WTC11 (cell line): Measurements from ENCODE around the gene CMTM4. TPM values are rescaled to one million over a fixed set of nuclear protein-coding genes. Genes with fewer than 3 reads are reported as not detected.
"Not testable (repeated sequence)": the region's sequence is repeated elsewhere in the genome, so short reads cannot be mapped to it uniquely, and the experiment has no call there.

Experiments
- ATAC-seq: fragments of 200-7000 bp; cut with Tn5 transposase; 2 replicates; pipeline ENCODE4 v1.10.0; 2021; ENCODE audit warnings: mild to moderate bottlenecking, moderate library complexity
- CTCF ChIA-PET: fragments of 300-600 bp; sonication (Branson Sonifier 250); formaldehyde crosslinking; loops from one replicate; lab custom pipeline; 2021; ENCODE audit warnings: antibody characterized with exemption; lab: Charles Lee
- POLR2A ChIA-PET: fragments of 350-600 bp; sonication (Branson Sonifier 250); formaldehyde crosslinking; loops from one replicate; lab custom pipeline; 2021; ENCODE audit warnings: antibody characterized with exemption; lab: Charles Lee
- DNase-seq: peaks from one replicate; pipeline ENCODE4 v3.0.0; 2021; ENCODE audit warnings: low spot score
- H3K27ac Mint-ChIP-seq: 2 replicates; pipeline ENCODE4 v1.8.0; 2021; ENCODE audit warnings: mixed read lengths
- H3K27me3 Mint-ChIP-seq: 2 replicates; pipeline ENCODE4 v1.8.0; 2021; ENCODE audit warnings: low read depth, mild to moderate bottlenecking, moderate library complexity, mixed read lengths
- H3K36me3 Mint-ChIP-seq: 2 replicates; pipeline ENCODE4 v1.8.0; 2021; ENCODE audit warnings: mixed read lengths
- H3K4me1 Mint-ChIP-seq: 2 replicates; pipeline ENCODE4 v1.8.0; 2022; ENCODE audit warnings: mixed read lengths
- H3K4me3 Mint-ChIP-seq: 2 replicates; pipeline ENCODE4 v1.8.0; 2021; ENCODE audit warnings: mild to moderate bottlenecking, moderate library complexity, mixed read lengths
- H3K9me3 Mint-ChIP-seq: 2 replicates; pipeline ENCODE4 v1.8.0; 2021; ENCODE audit warnings: mixed read lengths
- ATF2 ChIP-seq: sonication (generic); formaldehyde crosslinking; IDR thresholded peaks from 2 replicates; pipeline ENCODE4 v1.8.1; 2022; ENCODE audit warnings: low read depth, missing genetic modification reagents, borderline replicate concordance
- ATF3 ChIP-seq: sonication (generic); formaldehyde crosslinking; conservative IDR thresholded peaks from 2 replicates; pipeline ENCODE4 v1.8.1; 2022; ENCODE audit warnings: mild to moderate bottlenecking, missing genetic modification reagents
- CREM ChIP-seq: sonication (generic); formaldehyde crosslinking; IDR thresholded peaks from 2 replicates; pipeline ENCODE4 v1.8.1; 2022; ENCODE audit warnings: mild to moderate bottlenecking, missing genetic modification reagents, moderate library complexity
- E2F4 ChIP-seq: sonication (generic); formaldehyde crosslinking; IDR thresholded peaks from 2 replicates; pipeline ENCODE4 v1.8.1; 2022; ENCODE audit warnings: low read depth, mild to moderate bottlenecking, moderate library complexity, missing genetic modification reagents, borderline replicate concordance
- ELF4 ChIP-seq: sonication (generic); formaldehyde crosslinking; IDR thresholded peaks from 2 replicates; pipeline ENCODE4 v1.8.1; 2022; ENCODE audit warnings: low read depth, mild to moderate bottlenecking, moderate library complexity, missing genetic modification reagents
- ERG ChIP-seq: fragments of 250-450 bp; sonication (Bioruptor Pico); IDR thresholded peaks from 2 replicates; pipeline ENCODE4 v1.8.0; 2021; ENCODE audit warnings: mild to moderate bottlenecking
- ESRRA ChIP-seq: sonication (generic); formaldehyde crosslinking; IDR thresholded peaks from 2 replicates; pipeline ENCODE4 v1.8.1; 2022; ENCODE audit warnings: mild to moderate bottlenecking, missing genetic modification reagents, borderline replicate concordance
- FOXP1 ChIP-seq: sonication (generic); formaldehyde crosslinking; IDR thresholded peaks from 2 replicates; pipeline ENCODE4 v1.8.0; 2022; ENCODE audit warnings: missing genetic modification reagents, mild to moderate bottlenecking, moderate library complexity, borderline replicate concordance
- FOXP4 ChIP-seq: sonication (generic); formaldehyde crosslinking; IDR thresholded peaks from 2 replicates; pipeline ENCODE4 v1.8.0; 2022; ENCODE audit warnings: mild to moderate bottlenecking, missing genetic modification reagents
- GABPB1 ChIP-seq: sonication (generic); formaldehyde crosslinking; IDR thresholded peaks from 2 replicates; pipeline ENCODE4 v1.8.1; 2023; ENCODE audit warnings: mild to moderate bottlenecking, missing genetic modification reagents
- GRHL2 ChIP-seq: fragments of 250-450 bp; sonication (Bioruptor Pico); IDR thresholded peaks from 2 replicates; pipeline ENCODE4 v1.8.0; 2022; ENCODE audit warnings: mild to moderate bottlenecking, moderate library complexity; ENCODE audit not compliant: insufficient replicate concordance, severe bottlenecking
- GTF2I ChIP-seq: fragments of 250-450 bp; sonication (Bioruptor Pico); conservative IDR thresholded peaks from 2 replicates; pipeline ENCODE4 v1.4.0; 2021; ENCODE audit warnings: mild to moderate bottlenecking
- KAT7 ChIP-seq: sonication (generic); formaldehyde crosslinking; IDR thresholded peaks from 2 replicates; pipeline ENCODE4 v1.8.1; 2023; ENCODE audit warnings: missing genetic modification reagents, mild to moderate bottlenecking, borderline replicate concordance
- MXD4 ChIP-seq: fragments of 250-450 bp; sonication (Bioruptor Pico); IDR thresholded peaks from 2 replicates; pipeline ENCODE4 v1.8.0; 2021; ENCODE audit warnings: mild to moderate bottlenecking, moderate library complexity, borderline replicate concordance
- NFATC4 ChIP-seq: fragments of 250-450 bp; sonication (Bioruptor Pico); IDR thresholded peaks from 2 replicates; pipeline ENCODE4 v1.9.0; 2021; ENCODE audit warnings: mild to moderate bottlenecking
- NR3C1 ChIP-seq: sonication (generic); formaldehyde crosslinking; conservative IDR thresholded peaks from 2 replicates; pipeline ENCODE4 v1.8.1; 2023; ENCODE audit warnings: low read depth, mild to moderate bottlenecking, missing genetic modification reagents
- RELA ChIP-seq: sonication (generic); formaldehyde crosslinking; IDR thresholded peaks from 2 replicates; pipeline ENCODE4 v1.8.1; 2022; ENCODE audit warnings: missing genetic modification reagents, mild to moderate bottlenecking, borderline replicate concordance
- SMAD4 ChIP-seq: sonication (generic); formaldehyde crosslinking; IDR thresholded peaks from 2 replicates; pipeline ENCODE4 v1.8.0; 2022; ENCODE audit warnings: mild to moderate bottlenecking, missing genetic modification reagents
- SP1 ChIP-seq: sonication (generic); formaldehyde crosslinking; conservative IDR thresholded peaks from 2 replicates; pipeline ENCODE4 v1.8.1; 2022; ENCODE audit warnings: missing genetic modification reagents
- TEAD4 ChIP-seq: sonication (generic); formaldehyde crosslinking; IDR thresholded peaks from 2 replicates; pipeline ENCODE4 v1.8.0; 2022; ENCODE audit warnings: mild to moderate bottlenecking, missing genetic modification reagents
- ZNF219 ChIP-seq: sonication (generic); formaldehyde crosslinking; IDR thresholded peaks from 2 replicates; pipeline ENCODE4 v1.8.0; 2023; ENCODE audit warnings: missing genetic modification reagents, mild to moderate bottlenecking, borderline replicate concordance
- ZNF232 ChIP-seq: sonication (generic); formaldehyde crosslinking; IDR thresholded peaks from 2 replicates; pipeline ENCODE4 v1.8.0; 2022; ENCODE audit warnings: mild to moderate bottlenecking, missing genetic modification reagents
- ZNF423 ChIP-seq: fragments of 250-450 bp; sonication (Bioruptor Pico); IDR thresholded peaks from 2 replicates; pipeline ENCODE4 v2.1.2; 2022; ENCODE audit warnings: mild to moderate bottlenecking, moderate library complexity
- total RNA-seq: library from RNA; stranded (reverse); gene quantifications from 3 replicates; pipeline ENCODE4 v1.2.3, GENCODE V29; 2021
- TF ChIP-seq, protein P1 (sequence below): sonication (generic); formaldehyde crosslinking; IDR thresholded peaks from 2 replicates; pipeline ENCODE4 v1.8.0; 2023; ENCODE audit warnings: missing genetic modification reagents
- TF ChIP-seq, protein P2 (sequence below): sonication (generic); formaldehyde crosslinking; conservative IDR thresholded peaks from 2 replicates; pipeline ENCODE4 v1.8.1; 2023; ENCODE audit warnings: mild to moderate bottlenecking, low read depth, missing genetic modification reagents, moderate library complexity

The CMTM4 gene
- total RNA-seq, 1 experiment from 2014 or later, result 56.2 TPM

DNA sequence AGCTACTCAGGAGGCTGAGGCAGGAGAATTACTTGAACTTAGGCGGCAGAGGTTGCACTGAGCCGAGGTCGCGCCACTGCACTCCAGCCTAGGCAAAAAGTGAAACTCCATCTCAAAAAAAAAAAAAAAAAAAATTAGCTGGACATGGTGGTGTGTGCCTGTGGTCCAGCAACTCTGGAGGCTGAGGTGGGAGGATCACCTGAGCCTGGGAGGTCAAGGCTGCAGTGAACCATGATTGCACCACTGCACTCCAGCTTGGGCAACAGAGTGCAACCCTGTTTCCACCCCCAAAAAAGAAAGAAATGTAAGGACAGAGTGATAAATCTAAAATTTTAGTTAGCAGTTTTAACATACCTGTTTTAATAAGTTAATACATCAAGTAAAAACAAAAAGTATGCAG is 100.0 kb downstream of the CMTM4 start:
- H3K4me3 Mint-ChIP-seq, DNase-seq, H3K9me3 Mint-ChIP-seq, H3K4me1 Mint-ChIP-seq, H3K27me3 Mint-ChIP-seq, POLR2A ChIA-PET, H3K36me3 Mint-ChIP-seq, H3K27ac Mint-ChIP-seq, ATAC-seq: not testable (repeated sequence)
- CTCF ChIA-PET, result interaction anchor here (3.4 kb wide), 1 partner anchor 12 kb away, joined by 14 read pairs; no protein-coding TSS in a partner anchor

GRCh38 chr16:66594739-66595138 is 101.8 kb downstream of the CMTM4 start:
- ATAC-seq, result no peak
- POLR2A ChIA-PET, result no interaction called here
- TF ChIP-seq ERG (CRISPR knock-in tag) (no peak), RELA (no peak), ATF2 (CRISPR knock-in tag) (no peak), GTF2I (CRISPR knock-in tag) (no peak), E2F4 (CRISPR knock-in tag) (no peak), GRHL2 (CRISPR knock-in tag) (no peak), ZNF219 (CRISPR knock-in tag) (no peak), ATF3 (CRISPR knock-in tag) (no peak), ZNF232 (CRISPR knock-in tag) (no peak), KAT7 (CRISPR knock-in tag) (no peak), ELF4 (CRISPR knock-in tag) (no peak), ZNF423 (CRISPR knock-in tag) (no peak), FOXP1 (no peak), MXD4 (CRISPR knock-in tag) (no peak), ESRRA (CRISPR knock-in tag) (no peak), SP1 (no peak), CREM (CRISPR knock-in tag) (no peak)
- TF ChIP-seq, protein P1, sequence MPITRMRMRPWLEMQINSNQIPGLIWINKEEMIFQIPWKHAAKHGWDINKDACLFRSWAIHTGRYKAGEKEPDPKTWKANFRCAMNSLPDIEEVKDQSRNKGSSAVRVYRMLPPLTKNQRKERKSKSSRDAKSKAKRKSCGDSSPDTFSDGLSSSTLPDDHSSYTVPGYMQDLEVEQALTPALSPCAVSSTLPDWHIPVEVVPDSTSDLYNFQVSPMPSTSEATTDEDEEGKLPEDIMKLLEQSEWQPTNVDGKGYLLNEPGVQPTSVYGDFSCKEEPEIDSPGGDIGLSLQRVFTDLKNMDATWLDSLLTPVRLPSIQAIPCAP (CRISPR knock-in tag), result no peak

DNA sequence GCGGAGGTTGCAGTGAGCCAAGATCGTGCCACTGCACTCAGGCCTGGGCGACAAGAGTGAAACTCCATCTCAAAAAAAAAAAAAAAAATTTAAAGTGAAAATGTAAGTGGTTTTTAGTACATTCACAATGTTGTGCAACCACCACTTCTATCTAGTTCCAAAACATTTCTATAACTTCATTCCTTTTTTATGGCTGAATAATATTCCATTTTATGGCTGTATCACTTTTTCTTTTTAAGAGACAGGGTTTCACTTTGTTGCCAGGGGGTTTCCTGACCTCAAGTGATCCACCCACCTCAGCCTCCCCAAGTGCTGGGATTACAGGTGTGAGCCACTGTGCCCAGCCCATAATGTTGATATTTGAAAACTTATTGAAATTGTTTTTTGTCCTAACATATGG is 103.7 kb downstream of the CMTM4 start:
- no peak overlapping the region for H3K27ac Mint-ChIP-seq
- no peaks in the 10 kb centered on the region for H3K27me3 Mint-ChIP-seq
- H3K36me3 Mint-ChIP-seq, result no peaks in the 10 kb centered on the region
- peaks cover 7% of the 10 kb centered on the region for H3K4me1 Mint-ChIP-seq
- H3K9me3 Mint-ChIP-seq, result no peaks in the 10 kb centered on the region
- no peak overlapping the region for H3K4me3 Mint-ChIP-seq
- ChIA-PET POLR2A (no interaction called here), CTCF (no interaction called here)
- DNase-seq (no peak), ATAC-seq (no peak)
- TF ChIP-seq GABPB1, result no peak
- TF ChIP-seq, protein P2, sequence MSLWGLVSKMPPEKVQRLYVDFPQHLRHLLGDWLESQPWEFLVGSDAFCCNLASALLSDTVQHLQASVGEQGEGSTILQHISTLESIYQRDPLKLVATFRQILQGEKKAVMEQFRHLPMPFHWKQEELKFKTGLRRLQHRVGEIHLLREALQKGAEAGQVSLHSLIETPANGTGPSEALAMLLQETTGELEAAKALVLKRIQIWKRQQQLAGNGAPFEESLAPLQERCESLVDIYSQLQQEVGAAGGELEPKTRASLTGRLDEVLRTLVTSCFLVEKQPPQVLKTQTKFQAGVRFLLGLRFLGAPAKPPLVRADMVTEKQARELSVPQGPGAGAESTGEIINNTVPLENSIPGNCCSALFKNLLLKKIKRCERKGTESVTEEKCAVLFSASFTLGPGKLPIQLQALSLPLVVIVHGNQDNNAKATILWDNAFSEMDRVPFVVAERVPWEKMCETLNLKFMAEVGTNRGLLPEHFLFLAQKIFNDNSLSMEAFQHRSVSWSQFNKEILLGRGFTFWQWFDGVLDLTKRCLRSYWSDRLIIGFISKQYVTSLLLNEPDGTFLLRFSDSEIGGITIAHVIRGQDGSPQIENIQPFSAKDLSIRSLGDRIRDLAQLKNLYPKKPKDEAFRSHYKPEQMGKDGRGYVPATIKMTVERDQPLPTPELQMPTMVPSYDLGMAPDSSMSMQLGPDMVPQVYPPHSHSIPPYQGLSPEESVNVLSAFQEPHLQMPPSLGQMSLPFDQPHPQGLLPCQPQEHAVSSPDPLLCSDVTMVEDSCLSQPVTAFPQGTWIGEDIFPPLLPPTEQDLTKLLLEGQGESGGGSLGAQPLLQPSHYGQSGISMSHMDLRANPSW, result no peak
- no peak for TF ChIP-seq FOXP4 (CRISPR knock-in tag)
- TF ChIP-seq NFATC4 (CRISPR knock-in tag), result no peak
- TF ChIP-seq CREM (CRISPR knock-in tag), result no peak
- no peak for TF ChIP-seq SMAD4
- TF ChIP-seq TEAD4 (CRISPR knock-in tag), result no peak
- no peak for TF ChIP-seq NR3C1 (CRISPR knock-in tag)

More at GRCh38 chr16:66594739-66595138, 101.8 kb downstream of the CMTM4 start:
- DNase-seq, result no peak
- Mint-ChIP-seq H3K27me3 (no peaks in the 10 kb centered on the region), H3K4me3 (no peak overlapping the region), H3K36me3 (no peaks in the 10 kb centered on the region), H3K27ac (no peak overlapping the region), H3K9me3 (no peaks in the 10 kb centered on the region), H3K4me1 (peaks cover 5% of the 10 kb centered on the region; the same call in 1 of the 2 replicates)
- CTCF ChIA-PET, result interaction anchor here (1.0 kb wide), 1 partner anchor 14 kb away, joined by 4 read pairs; no protein-coding TSS in a partner anchor
